ENCODE results near the gene UBQLNL.

DNA sequence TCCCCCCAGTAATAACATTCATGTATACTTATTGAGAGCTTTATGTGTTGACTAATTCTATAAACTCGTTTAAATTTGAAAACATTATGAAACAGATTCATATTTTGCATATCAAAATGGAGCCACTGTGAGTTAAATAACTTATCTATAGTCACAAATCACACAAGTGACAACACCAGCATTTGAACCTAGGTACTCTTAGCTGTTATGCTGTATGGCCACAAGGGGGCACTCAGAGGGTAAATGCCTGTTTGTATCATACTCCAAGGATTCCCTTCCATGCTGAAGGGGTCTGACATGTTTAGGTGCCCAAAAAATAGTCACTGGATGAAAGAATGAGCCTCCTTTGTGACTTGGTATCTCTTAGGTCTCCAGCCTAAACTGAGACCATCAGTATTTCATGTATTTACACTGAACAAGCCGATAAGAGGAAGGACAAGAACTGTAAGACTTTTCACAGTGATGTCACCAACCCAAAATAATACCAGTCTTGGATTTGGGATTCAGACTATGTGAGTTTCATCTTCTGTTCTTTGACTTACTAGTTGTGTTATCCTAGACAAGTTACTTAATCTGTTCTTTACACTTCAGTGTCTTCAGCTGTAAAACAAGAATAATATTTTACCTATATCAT is 40.2 kb downstream of the UBQLNL start:
- TF ChIP-seq CTCF (conservative IDR thresholded peaks at IDR 0.05; ENCODE audit: low read depth, low read length) (peak; percentile 79), EZH2 (IDR thresholded peaks at IDR 0.05; ENCODE audit: borderline replicate concordance, low read depth, low read length, poor library complexity, severe bottlenecking) (no peak)

Measured in A673 (cell line).